ENCODE data around the gene VSIG8.

Gene VSIG8

DNA sequence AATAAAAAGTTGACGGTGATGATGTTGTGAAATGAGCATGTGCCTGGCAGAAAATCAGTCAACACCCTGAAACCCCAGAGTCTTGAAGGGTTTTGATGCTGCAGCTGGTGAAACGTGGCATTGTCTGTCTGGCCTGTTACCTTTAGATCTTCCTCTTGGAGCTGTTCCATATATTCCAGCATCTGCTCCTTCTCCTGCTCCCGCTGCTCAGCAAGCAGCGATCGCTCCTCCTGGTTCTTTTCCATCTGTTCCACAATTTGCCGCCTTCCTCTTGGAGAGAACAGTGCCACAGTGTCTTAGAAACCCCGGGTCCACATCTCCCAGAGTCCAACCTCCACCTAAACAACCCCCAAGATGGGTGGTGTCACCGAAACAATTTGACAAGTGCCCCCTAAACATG, 21.8 kb upstream of the VSIG8 start:
- DNase-seq (ENCODE audit: low read depth in 3 of 3) = no peak

DNA sequence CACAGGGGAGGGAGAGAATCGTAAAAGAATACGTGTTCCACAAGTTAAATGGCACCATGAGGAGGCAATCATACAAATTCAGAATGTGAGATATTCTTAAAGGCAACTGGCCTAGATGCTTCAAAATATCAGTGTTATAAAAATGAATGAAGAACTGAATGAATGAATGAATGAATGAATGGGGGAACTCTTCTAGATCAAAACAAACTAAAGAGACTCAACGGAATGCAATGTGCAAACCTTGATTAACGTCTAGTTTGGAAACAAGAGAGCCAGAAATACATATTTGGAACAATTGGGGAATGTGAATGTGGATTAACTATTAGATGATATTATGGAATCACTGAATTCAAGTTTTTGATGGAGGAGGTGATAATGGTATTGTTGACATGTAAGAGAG, 20.7 kb upstream of the VSIG8 start:
- no peak for DNase-seq (ENCODE audit: low read depth in 3 of 3)

DNA sequence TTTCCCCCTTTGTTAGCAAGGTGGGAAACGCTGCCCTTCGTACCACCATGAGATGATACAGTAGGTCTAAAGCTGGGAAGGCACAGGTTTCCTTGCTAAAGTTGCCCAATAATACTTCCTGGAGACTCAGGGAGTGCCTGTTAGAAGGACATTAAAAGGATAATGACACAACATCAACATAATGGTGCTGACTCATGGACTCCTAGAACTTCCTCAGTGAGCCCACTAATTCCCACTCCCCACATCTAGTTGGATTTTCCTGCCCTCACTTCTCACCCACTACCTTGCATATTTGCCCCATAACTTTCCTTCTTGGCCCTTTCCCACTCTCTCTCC, 20.0 kb upstream of the VSIG8 start:
- DNase-seq (ENCODE audit: low read depth in 3 of 3) = no peak

DNA sequence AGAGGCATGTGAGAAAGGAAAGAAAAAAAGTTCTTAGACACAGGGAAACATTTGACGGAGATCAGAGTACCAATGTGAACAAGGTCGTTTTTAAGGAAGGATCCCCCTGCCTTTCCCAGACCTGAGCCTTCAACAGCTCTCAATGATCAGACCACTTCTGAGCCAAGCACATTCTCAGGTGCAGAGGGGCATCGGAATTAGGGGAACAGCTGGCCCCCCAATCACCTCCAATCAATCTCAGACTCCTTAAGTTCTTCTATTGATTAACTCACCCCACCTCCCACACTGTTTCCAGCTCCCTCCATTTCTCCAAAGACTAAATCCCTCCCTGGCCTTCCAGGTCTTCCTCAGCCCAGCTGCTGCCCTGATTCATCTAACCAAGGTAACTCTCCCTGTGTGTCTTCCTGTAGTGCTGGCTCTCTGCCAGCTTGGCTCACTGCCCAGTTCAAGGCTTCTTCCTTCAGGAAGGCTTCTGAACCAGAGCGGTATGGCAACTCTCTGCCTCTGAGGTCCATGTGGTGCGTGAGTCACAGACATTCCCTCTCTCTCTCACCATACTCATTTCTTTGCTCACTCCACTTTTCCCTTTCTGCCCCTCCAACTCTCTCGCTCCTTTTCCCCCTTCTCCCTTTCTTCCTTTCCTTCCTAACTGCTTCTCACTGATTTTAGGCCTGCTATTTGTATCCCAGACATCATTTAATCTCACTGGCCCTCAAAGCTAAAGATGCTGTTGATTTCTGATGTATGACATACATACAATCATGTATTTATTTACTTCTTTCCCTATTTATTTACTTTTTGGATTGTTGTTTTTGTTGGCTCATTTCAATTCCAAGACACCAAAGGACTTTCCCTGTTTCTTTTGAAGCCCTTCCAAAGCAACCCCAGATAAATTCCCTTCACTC, 19.4 kb upstream of the VSIG8 start:
- DNase-seq (ENCODE audit: low read depth in 3 of 3) = peak in 1 of 3 experiments; percentile 21

DNA sequence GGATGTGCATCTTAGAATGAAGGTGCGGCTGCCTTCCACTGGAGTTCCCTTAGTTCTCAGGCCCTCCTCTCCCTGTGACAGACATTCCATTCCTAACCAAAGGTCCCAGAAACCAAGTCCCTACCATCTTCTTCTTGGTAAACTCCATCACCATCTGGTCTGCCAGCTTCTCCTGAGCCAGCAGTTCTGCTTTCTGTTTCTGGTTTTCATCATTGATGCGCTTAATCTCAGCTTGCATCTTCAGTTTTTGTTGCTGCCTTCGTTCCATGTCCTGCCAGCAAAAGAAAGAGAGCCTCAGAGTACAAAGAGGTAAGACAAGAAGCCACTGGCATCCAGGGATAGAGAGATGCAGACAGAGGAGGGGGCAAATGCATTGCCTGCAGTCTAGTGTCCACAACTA, 18.0 kb upstream of the VSIG8 start:
- no peak for DNase-seq (ENCODE audit: low read depth in 3 of 3)

DNA sequence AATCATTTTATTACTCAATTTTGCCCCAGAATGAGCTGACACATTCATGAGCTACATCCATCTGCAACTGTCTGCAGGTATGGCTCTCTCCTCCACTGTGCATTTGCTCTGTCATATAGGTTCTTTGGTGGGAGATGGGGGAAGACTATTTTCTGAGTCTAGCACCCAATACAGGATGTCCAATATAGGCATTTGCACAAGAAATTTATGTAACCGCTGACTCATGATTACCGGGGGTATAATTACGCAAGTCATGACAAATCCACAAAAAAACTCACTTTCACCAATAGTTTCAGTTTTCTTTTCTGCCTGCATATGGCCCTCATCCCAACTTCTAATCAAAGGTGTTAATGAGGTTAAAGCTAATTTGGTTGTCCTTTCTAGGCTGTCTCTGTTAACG, 17.5 kb upstream of the VSIG8 start:
- DNase-seq (ENCODE audit: low read depth in 3 of 3) = no peak

DNA sequence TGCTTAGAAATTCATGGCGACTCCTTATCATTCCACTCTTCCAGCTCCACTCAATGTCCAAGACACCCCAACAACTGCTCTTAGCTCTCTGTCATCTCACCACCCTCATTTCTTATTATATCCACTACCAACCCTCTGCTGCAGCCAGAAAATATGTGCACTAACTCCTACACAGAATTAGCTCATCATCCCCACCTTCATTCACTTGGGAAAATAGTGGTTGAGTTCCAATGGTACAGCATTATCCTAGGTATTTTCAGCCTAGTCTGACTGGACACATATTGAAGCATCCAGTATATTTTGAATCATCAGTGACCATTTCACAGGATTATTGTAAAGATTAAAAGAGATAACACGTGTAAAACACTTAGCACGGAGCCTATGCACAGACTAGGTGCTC, 16.7 kb upstream of the VSIG8 start:
- no peak for DNase-seq (ENCODE audit: low read depth in 3 of 3)

DNA sequence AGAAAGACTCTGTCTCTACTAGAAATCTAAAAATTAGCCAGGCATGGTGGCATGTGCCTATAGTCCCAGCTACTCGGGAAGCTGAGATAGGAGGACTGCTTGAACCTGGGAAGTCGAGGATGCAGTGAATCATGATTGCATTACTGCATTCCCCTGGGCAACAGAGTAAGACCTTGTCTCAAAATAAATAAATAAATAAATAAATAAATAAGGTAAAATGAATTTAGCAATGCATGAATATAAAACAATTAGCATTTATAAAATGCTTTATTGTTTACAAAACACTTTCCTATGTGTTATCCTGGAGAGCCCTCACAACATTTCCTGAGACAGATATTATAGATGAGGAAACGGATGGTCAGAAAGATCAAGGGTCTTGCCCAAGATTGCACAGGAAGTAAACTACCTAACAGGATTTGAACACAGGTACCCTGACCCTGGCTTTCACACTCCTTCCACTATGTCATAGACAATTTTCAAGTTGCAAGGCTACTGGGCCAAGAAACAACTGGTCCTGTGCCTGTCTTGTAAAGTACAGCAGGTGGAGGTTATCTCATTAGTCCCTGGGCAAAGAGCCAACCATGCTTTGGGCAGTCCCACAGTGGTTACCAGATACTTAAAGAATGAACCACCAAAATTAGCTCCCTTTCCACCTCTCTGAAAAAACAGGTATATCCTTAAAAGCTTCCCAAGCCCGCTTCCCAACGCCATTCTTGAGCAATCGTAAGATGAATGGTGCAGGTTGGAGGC, 15.4 kb upstream of the VSIG8 start:
- DNase-seq (ENCODE audit: low read depth in 3 of 3) = no peak

DNA sequence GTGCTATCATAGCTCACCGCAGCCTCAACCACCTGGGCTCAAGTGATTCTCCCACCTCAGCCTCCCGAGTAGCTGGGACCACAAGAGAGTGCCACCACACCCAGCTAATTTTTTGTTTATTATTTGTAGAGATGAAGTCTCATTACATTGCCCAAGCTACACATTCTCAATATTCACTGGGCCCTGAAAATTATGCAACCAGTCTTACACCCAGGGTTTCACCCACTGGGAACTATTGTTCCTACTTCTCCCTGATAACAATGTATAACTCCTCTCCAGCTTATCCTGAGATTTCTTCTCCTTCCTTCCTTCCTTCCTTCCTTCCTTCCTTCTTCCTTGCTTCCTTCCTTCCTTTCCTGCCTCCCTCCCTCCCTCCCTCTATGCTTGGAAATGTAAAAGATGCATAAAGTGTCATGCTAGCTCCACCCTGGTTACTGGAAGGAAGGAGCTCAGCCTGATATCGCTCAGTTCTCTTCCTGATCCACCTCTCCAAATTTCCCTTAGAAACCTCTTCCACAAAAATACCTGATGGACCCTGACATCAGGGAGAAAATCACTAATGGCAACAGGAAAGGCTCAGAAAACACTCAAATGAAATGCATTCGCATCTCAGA, 11.2 kb upstream of the VSIG8 start:
- no peak for DNase-seq (ENCODE audit: low read depth in 3 of 3)

DNA sequence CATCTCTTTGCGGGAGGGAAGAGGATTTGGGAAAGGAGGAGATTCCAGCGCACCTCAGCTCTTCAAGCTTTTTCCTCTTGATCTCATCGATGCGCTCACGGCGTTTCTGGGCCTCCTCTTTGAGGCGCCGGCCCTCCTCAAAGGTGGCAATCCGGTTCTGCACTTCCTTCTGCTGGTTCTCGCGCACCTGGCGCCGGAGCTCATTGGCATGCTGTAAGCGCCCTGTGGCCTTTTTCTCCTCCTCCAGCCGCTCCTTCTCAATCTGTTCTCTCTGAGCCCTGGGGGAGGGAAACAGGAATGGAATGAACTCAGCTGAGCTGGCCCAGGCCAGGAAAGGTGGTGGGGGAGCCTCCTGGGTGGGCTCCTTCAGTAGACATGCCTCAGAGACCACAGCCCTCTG, 10.4 kb upstream of the VSIG8 start:
- DNase-seq (ENCODE audit: low read depth in 3 of 3) = no peak

DNA sequence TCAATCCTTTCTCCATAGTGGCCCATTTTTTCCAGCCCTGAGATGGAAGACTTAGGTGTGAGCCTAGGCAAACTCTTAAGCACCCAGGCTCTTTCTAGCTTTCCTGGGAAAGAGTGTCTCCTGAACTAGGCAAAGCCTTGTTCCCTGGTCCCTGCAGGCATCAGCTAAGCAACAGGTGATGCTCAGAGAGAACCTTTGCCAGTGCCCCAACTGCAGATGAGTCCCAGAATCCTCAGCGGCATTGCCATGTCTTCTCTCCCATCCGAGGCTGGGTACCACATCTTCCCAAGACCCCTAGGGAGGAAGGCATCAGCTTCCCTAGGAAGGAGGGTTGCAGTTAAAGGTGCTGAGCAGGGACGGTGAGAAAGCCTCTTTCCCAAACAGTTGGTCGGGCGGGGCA, 8.2 kb upstream of the VSIG8 start:
- no peak for DNase-seq (ENCODE audit: low read depth in 3 of 3)

DNA sequence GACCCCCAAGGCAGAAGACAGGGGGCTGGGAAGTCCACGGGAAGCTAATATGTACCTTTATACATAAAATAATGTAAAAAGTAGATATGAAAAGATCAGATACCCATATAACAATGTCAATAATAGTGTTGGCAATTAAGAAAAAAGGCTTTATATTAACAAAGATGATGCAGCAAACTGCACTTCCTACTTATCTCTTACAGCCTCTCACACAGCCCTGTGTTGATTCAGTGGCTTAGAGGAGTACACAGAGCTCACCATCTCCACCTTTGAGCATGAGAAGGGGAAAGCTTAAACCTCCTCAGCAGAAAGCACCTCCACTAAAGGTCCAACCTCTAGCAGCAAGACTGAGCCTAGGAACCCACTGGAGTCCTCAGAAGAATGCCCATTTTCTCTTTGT, 7.2 kb upstream of the VSIG8 start:
- DNase-seq (ENCODE audit: low read depth in 3 of 3) = no peak

DNA sequence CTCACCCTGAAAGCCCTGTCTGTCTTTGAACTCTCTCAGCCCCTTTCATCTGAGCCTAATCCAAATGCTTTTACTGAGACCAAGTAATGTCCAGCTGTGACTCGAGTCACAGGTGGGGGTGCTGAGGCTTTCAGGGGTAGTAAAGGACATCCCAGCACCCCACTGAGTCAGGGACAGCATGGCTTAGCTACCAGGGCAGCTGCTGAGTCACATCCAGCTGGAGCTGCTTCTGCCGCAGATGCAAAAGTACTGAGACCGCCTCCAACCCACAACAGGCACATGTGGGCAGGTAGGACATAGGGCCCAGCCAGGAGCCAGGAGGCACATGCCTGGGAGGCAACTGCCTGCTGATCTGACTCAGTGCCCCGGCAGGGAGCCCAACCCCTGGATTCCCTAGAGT, 6.7 kb upstream of the VSIG8 start:
- peak in 1 of 3 experiments; percentile 30 for DNase-seq (ENCODE audit: low read depth in 3 of 3)

DNA sequence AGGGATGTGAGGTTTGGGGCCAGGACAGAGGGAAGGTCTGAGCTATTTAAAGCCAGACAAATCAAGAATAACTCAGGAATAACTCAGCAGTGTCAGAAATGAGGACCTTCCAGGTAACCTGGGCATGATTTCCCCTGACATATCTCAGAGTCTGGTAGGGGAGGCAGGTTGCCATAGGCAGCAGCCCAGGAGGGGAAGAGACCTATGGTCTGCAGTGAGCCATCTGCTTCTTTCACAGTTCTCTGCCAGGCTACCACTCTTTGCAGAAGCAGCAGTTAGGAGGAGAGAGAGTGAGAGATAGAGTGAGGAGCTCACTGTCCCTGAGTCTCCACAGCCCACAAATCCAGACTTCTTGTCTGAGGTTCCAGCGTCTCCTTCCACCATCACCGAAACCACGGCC, 6.3 kb upstream of the VSIG8 start:
- no peak for DNase-seq (ENCODE audit: low read depth in 3 of 3)

DNA sequence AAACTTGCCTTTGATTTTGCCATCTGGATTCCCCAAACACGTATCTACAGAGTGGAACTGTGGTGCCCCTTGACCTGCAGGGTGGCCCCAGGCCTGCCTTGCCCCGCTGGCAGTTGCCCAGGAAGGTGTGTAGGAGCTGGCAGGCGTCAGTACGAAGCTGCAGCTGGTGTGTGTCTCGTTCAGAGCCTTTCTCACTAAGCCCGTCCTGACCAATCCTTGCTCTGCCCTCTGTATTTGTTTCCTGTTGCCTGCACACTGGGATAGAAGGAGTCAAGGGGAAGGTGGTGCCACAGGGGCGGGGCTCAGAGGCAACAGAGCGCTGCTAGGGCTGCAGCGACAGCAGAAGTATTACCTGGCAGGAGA, 5.2 kb upstream of the VSIG8 start:
- DNase-seq (ENCODE audit: low read depth in 3 of 3) = no peak

DNA sequence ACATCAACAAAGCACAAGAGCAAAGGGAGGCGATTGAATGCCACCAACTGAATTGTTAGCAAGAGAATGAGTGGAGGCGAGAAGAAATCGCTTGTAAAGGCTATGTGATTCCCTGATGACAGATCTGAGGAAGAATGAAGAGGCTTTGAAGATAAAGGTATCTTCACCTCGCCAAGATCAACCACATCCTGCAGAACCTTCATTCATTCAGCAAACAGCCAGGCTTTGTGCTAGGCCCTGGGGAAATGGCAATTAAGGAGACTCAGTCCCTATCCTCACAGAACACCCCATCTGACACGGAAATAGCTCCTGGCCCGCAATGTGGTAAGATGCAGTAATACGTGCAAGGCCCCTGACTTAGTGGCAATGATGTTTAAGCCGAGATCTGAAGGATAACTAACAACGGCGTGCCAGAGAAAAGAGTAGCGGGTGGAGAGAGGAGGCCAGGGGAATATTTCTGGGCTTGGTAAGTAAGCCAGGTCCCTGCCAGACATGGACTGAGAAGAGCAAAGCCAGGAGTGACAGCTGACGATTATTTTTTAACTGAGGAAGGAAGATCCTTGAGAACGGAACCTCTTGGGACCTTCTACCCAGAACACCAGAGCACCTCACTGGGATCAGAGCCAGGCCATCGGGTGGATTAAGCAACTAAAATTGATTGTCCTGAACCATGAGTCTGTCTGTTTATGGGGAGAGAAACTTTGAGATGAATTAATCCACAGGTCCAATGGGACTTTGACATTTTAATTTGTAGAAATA, 4.6 kb upstream of the VSIG8 start:
- DNase-seq (ENCODE audit: low read depth in 3 of 3) = no peak

DNA sequence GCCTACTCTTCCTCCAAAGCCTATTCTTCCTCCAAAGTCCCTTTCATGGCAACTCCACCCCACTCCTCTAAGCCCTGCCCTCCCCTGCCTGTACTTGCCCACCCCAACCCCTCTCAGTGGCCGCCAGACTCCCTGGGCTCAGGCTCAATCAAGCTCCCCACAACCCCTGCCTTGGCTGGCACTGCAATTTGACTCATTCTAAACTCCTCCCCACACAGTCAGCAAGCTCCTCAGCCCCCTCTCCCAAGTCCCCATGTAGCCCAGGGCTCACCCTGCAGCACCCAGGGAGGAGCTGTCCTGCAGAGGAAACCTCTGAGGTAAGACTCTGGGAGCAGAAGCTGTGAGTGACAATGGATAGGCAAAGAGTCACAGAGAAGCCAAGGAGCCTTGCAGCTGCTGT, 3.6 kb upstream of the VSIG8 start:
- DNase-seq (ENCODE audit: low read depth in 3 of 3) = no peak

DNA sequence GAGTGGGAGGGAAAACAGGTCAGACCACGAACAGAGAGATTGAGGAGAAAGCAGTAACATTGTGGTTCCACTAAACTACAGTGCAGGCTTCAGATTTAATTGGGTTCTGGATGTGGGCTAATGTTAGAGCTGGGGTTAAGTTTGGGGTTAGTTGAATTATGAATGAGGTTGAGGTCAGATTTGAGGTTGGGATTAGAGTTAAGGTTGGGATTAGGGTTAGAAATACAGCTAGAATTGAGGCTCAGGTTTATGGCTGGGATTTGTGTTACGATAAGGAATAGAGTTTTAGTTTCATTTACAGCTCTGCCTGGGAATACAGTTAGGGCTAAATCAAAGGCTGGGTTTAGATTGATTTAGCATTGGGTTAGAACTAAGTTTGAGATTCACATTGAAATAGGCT, 1.8 kb upstream of the VSIG8 start:
- DNase-seq (ENCODE audit: low read depth in 3 of 3) = no peak

DNA sequence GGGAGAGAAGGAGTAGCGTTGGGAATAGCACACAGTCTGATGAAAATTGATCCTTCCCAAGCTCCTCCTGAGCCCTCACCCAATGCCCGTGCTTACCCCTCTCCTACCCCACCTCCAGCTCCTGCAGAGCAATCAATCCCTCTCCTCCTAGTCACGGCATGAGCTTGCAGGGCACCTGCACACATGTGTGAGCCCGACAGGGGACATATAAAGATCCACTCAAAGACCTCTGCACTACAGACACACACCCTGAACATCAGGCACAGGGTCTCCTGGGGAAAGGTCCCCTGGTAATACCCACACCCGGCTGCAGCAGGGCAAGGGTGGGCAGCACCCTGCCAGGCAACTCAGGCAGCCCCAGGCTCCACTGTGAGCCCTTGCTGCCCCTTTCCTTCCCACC, 426 bp downstream of the VSIG8 start:
- no peak for DNase-seq (ENCODE audit: low read depth in 3 of 3)

DNA sequence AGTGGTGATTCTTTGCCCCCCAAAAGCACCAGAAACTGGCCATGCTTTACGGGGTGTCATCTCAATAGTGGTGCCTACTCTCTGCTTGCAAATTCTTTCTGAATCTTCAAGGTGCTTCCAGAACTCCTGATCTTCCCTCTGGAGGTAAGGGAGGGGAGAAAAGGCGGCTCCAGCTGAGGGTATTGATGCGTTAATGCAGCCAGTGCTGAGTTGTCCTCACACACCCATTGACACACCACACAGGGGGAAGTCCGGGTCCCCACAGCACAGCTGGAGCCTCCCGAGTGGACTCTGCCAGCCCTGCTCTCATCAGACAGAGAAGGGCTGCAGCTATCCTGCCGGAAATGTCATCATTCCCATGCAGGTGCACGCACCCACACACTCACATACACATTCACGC, 1.2 kb downstream of the VSIG8 start:
- no peak for DNase-seq (ENCODE audit: low read depth in 3 of 3)

DNA sequence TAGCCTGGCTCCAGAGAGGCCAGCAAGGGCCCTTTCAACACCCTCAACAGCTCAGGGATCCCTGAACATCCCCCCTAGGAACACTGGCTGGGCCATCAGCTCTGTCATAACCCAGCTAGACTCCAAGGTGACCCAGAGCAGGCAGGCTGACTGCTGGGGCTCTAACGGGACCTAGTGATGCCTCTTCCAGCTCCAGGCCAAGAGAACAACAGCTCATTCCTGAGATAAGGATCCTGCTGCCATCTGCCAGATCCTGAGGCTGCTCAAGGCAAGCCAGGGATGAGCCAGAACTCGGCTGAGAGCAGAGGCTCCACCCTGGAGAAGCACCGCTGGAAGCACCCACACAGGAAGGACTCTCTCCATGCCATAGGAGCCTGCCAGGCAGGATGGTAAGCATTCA, 2.0 kb downstream of the VSIG8 start:
- no peak for DNase-seq (ENCODE audit: low read depth in 3 of 3)

DNA sequence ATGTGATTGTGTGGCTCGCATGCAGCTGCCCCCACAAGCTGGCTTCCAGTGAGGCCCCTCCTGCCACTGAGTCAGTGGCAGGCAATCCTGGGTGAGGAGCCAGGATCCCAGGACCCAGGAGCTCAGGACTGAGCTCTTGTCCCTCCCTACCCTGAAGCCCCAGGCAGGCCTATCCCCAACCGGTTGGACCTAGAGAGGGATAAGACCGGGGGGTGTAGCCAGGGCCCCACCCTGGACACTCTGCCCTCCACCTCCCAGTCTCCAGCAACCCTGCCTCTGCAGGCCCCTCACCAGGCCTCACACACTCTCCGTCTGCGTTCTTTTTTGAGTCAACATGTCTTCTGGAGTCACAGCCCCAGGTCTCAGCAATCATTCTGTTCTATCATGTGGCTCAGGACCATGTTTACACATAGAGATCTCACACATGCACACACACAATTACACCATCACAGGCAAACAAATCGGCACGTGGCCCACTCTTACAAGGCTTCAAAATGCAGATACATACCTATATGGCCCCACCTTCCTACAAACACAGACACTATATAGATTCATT, 2.6 kb downstream of the VSIG8 start:
- DNase-seq (ENCODE audit: low read depth in 3 of 3) = no peak

Measured in stimulated activated CD4-positive, alpha-beta T cell treated with anti-CD3 and anti-CD28 coated beads, TNF-alpha, amount 100 ng/mL, for 24 hours (primary cell).